Raji (cell line): ENCODE measurements around the gene TRIM26.

Experiments
- POLR2A ChIP-seq: IDR thresholded peaks from 2 replicates; pipeline ENCODE4 v1.6.1; 2011; ENCODE audit warnings: low read depth, low read length, control low read depth; ENCODE audit not compliant: insufficient read depth

Gene TRIM26

DNA sequence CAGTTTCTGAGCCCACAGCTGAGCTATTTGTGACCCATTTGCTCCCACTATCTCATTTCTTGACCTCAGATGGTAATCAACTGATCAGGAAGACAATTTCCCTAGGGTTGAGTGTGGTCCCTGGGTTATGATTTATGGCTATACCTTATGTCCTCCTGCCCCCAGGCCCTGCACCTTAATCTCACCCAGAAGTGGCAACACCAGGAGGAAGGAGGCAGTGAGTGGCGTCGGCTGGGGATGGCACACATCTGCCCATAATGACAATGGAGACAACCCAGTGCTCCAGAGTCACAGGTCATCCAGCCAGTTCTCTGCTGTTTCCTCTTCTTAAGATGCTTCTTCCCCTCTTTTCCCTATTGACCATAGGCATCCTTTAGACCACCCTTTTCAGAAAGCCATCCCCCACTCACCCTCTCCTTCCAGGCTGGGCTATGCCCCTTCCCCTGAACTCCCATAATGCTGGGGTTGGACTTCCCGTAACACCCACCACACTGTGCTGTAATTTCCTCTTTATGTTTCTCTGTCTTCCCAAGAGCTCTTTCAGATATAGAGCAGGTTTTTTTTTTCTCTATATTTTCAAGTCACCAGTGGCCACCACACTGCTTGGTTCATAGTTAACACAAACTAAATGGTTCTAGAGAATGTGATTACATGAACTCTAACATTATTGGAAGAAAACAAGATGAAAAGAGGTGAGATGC is 60.1 kb downstream of the TRIM26 start:
- no peak for TF ChIP-seq POLR2A

DNA sequence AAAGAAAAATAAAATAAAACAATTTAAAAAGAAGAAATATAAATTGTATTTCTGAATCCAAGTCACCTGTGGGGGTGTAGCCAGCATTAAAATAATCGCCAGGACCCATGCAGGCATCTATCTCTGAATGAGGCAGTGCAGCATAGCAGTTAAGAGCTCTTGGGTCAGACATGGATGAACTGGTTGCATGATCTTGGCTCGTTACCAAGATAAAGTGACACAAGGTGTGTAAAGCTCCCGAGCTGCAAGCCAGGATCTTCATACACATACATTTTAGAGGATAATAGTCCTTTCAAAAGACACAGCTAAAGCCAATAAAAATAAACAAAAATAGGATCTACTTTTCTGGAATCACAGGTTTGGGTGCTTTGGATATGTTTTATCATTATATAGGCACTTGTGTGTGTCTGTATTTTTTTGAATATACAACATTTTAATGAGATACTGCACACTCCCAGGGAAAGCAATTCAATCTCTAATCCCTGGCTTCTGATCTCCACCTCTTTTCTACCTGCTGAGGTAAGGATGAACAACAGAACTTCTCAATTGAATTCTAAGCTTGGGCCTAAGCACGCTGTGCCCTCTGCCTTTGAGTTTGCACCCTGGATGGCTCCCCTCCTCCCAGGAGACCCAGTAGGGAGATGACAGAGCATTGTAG is 61.1 kb downstream of the TRIM26 start:
- TF ChIP-seq POLR2A, result no peak

DNA sequence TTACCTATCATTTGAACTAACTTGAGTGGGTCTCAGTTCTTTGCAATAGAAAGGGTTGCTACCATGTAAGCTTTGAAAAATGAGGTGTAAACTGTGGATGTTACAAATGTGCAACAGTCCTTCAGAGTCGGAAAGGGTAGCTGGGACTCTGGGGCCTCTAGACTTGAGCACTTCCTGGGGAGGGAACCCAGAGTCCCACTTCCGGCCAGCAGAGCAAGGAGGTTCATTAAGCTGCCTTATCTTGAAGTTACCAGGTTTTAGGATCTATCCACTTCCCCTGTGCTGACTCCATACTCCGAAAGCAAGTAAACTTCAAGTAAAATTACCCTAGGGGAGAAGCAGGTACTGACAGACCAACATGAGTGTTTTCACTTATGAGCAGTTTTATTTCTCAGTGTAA is 61.6 kb downstream of the TRIM26 start:
- no peak for TF ChIP-seq POLR2A

DNA sequence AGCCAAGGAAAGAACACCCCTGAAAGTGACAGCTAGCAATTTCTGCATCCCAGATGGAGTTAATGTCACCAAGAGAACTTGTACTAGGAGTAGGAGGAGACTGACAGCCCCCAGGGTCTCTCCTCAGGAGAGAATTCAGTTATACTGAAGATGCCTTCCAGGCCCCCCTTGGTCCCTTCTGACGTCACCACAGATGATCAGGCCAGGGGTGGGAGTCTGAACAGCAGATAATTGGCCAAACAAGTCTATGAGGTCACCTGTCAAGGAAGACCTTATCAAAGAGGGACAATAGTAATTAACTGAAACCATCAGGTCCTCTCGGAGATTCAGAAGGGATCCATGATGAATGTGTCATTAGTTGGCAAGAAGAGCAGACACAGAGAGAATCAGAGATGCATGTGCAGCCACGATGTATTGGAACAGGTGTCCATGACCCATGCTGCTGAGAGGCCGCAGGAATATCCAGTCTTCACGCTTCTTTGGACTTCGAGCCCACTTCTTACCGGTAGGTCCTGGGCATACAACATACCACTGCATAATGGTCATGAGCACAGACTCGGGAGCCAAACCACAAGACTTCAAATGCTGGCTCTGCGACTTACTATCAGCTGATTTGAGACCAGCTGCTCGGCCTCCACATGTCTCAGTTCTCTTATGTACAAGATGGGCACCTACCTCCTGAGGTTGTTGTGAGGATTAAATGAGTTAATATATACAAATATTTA is 62.4 kb downstream of the TRIM26 start:
- no peak for TF ChIP-seq POLR2A

DNA sequence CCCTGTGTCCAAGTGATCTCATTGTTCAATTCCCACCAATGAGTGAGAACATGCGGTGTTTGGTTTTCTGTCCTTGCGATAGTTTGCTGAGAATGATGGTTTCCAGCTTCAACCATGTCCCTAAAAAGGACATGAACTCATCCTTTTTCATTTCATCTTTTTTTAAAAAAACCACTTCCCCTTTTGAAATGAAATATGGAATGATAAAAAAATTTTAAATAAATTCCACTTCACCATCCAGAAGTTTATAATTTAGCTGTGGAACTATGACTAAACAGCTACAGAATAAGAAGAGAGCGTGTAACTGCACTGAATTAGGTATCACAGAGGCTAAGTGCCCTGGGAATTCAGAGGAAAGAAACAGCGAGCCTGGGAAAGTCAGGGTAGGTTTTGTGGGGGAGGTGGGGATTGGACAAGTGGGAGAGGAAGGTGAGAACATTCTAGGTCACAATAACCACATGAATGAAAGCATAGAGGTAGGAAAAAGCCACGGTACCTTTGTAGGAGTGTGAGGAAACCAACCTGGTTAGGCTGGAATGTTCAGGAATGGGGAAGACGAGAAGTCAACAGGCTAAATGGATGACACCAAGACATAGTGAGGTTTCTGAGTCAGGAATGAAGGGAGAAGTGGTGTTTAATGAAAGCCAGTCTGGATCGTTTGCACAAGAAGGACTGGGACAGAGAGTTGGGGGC is 63.2 kb downstream of the TRIM26 start:
- no peak for TF ChIP-seq POLR2A

DNA sequence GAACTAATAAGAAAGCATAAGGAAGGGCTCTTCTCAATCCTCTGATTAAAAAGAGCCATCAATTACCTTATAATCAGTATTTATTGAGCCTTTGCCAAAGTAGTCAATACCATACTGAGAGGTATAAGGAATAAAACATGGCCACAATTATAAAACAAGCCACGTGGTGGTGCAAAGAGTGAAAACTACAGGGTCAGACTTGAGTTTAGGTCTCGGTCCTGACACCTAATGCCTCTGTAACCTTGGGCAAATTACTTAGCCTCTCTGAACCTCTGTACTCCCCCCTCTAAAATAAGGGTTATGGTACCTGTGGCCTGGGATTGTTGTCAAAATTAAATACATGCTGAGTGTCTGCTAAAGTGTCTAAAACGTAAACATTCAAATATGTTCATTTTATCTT is 64.0 kb downstream of the TRIM26 start:
- no peak for TF ChIP-seq POLR2A

DNA sequence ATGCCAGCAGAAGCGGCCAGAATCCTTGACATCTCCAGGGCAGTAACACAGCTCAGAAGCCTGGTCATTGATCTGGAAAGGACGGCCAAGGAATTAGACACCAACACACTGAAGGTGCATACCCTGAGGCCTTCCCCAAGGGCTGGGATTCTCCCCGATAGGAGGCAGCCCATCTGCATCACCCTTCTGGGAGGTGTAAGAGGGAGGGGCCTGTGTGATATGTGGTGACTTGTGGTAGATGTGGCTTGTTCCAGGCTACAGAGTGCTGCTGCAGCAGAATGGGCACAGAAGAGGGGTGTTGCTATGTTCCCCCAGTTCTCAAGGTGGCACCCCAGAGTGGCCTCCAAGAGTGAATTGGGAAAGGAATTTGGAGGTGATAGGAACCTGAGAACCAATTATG is 66.1 kb downstream of the TRIM26 start:
- no peak for TF ChIP-seq POLR2A

DNA sequence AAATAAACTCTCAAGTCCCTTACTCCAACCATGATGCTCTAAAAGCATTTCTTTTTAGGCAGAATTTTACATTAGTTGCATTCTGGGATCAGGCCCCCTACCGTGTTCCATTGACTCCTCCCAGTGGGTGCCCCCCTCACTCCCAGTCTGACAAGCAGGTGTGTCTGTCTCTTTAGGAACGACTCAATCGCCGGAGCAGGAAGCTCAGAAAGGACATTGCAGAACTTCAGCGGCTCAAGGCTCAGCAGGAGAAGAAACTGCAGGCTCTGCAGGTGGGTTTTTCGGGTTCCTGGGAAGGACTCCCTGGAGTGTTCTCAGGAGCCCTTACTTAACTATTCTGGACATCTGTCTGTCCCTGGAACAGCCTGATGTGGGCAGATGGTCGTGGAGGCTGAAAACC is 67.4 kb downstream of the TRIM26 start:
- TF ChIP-seq POLR2A, result no peak

DNA sequence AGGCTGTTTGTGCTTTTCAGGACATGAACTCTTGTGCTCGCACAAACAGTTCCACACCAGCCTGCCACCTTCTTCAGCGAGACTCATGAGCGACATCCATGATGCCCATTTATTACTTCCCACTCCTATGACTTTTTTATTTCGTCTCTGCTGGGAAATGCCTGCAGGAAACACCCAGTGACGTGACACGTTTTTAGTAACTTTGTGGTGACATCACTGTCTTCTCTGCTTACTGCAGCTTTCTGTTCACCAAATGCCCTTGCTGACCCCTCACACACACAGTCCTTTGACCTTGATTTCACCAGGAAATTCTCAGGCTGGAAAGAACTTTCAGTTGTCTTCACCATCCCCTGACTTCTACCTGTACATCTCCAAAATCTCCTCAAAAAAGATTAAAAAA is 68.4 kb downstream of the TRIM26 start:
- TF ChIP-seq POLR2A, result no peak

DNA sequence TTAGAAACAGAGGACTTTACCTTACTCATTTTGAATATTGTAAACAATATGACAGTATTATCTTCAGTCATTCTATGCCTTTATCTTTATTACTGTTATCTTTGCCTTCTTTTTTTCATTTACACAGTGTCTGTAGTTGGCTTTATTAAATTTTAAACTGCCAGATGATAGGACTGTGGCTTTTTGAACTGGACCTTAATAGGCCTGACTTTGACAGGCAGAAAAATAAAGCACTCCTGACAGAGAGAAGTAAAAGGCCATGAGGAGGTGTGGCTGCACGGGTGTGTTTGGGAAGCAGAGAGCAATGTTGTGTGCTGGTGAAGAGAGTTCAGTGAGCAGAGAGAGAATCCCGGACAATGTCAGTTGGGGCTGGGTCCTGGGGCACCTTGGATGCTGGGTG is 69.4 kb downstream of the TRIM26 start:
- TF ChIP-seq POLR2A, result no peak

DNA sequence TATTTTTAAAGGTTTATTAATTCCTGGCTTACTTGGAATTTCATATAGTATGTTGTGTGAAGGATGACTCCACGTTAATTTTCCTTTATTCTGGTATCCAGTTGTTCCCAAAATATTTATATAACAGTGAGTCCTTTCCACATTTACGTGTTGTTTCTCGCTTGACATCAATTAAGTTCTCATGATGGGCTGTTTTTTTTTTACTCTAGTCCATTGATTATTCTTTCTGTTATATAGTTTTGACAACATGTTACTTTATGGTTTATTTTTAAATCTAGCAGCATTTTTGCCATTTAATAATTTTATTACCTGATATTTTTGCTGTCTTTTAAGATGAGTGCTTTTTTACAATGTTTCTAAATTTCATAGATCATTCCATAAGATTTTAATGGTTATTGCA is 70.5 kb downstream of the TRIM26 start:
- TF ChIP-seq POLR2A, result no peak

DNA sequence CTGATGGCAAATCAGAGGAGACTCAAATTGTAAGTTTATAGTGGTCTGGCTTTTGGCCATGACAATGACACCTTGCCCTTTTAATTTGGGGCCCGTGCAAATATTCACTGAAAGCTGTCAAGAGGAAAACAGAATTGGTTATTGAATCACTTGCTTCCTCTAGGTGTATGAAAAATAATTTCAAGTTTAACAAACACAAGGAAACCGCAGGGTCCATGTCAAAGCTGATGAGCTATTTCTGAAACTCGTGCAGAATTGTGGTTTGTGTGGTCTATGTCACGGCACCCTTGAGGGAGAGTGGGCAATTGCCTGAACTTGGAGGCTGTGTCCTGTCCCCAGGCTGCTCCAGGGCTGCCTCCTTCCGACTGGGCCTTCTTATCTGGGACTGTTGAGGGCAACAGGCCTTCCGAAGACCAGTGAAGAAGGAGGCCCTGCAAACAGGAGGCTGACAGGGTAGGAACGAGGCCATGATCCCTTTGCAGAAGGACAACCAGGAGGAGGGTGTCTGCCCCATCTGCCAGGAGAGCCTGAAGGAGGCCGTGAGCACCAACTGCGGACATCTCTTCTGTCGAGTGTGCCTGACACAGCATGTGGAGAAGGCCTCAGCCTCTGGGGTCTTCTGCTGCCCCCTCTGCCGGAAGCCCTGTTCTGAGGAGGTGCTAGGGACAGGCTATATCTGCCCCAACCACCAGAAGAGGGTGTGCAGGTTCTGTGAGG is 76.5 kb downstream of the TRIM26 start:
- no peak for TF ChIP-seq POLR2A

DNA sequence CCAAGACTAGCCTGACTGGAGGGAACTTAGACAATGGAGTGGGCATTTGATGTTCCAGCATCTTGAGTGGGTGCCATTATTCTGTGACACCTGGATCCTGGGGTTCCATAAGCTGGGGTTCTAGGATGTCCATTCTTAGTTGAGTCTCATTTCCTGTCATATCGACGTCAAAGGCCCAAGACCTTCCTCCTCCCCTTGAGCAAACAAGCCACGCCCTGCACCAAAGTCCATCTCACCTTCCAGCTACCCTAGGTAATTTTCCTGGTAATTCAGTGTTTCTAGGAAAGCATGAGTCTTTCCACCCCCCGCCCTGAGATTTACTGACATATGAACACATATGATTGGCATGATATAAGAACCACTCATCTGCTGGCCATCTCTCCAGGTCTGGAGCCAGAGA is 77.4 kb downstream of the TRIM26 start, which contains the start of gene TRIM40:
Gene TRIM40, plus strand, starts transcription at position 384 of the 400 bp plus-strand sequence. CDS start 897 bp downstream, outside the sequence.
- no peak for TF ChIP-seq POLR2A

DNA sequence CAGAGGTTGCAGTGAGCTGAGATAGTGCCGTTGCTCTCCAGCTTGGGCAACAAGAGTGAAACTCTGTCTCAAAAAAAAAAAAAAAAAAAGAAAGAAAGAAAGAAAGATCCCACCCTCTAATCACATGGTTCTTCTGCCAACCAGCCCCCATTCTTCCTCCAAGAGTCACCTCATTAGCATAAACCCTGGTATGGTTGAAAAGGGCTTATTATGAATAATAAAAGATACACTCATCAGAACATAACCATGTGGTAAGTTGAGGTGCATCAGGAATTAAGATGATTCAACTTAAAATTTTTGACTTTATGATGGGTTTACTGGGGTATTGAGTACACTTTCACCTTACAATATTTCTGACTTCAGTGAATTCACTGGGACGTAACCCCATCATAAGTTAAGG is 78.1 kb downstream of the TRIM26 start:
- TF ChIP-seq POLR2A, result no peak
